Hepatocyte (in vitro differentiated cells): ENCODE data around the gene CCN6.

Experiments
- EZH2 ChIP-seq: fragments of 200-600 bp; sonication (generic); IDR thresholded peaks from 2 replicates; pipeline ENCODE4 v1.6.1; 2016; ENCODE audit warnings: antibody characterized with exemption, mild to moderate bottlenecking, borderline replicate concordance
- TF ChIP-seq, protein P1 (sequence below): fragments of 200-600 bp; sonication (generic); IDR thresholded peaks from 2 replicates; pipeline ENCODE4 v1.5.1; 2016; ENCODE audit warnings: antibody characterized with exemption, mild to moderate bottlenecking; ENCODE audit not compliant: poor library complexity

DNA sequence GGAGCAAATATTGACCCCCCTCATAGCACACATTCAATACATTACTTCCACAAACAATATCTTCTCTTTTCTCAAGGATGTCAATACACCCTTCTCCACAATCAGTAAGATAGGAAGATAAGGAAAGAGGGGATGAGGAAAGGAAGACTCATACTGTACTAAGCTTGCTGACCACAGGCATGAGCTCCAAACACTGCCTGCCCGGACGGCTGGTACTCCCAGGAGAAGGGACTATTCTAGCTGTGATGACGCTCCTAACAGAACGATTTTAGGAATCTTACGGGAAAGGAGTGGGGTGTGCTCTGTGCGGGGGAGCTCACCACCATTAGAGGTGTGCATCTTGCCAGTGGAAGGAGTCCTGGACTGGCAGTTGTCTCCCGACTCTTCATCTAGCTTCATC lies 3.9 kb upstream of the CCN6 start:
- TF ChIP-seq, protein P1, sequence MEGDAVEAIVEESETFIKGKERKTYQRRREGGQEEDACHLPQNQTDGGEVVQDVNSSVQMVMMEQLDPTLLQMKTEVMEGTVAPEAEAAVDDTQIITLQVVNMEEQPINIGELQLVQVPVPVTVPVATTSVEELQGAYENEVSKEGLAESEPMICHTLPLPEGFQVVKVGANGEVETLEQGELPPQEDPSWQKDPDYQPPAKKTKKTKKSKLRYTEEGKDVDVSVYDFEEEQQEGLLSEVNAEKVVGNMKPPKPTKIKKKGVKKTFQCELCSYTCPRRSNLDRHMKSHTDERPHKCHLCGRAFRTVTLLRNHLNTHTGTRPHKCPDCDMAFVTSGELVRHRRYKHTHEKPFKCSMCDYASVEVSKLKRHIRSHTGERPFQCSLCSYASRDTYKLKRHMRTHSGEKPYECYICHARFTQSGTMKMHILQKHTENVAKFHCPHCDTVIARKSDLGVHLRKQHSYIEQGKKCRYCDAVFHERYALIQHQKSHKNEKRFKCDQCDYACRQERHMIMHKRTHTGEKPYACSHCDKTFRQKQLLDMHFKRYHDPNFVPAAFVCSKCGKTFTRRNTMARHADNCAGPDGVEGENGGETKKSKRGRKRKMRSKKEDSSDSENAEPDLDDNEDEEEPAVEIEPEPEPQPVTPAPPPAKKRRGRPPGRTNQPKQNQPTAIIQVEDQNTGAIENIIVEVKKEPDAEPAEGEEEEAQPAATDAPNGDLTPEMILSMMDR = no peak
- no peak for TF ChIP-seq EZH2
